Mesothelial cell of epicardium (in vitro differentiated cells): ENCODE measurements around the gene FOXE3. TPM values are rescaled to one million over a fixed set of nuclear protein-coding genes. Genes with fewer than 3 reads are reported as not detected.
"Not testable (repeated sequence)": the region's sequence is repeated elsewhere in the genome, so short reads cannot be mapped to it uniquely, and the experiment has no call there.

ENCODE experiments used
- DNase-seq, 2 experiments: peaks; one replicate each; pipeline ENCODE4 v3.0.0; 2021; ENCODE audit warnings: low spot score in 2 of 2; ENCODE audit not compliant: unreplicated experiment in 2 of 2
- H3K27ac Mint-ChIP-seq: 2 replicates; pipeline ENCODE4 v1.8.0; 2021; ENCODE audit warnings: mixed read lengths
- H3K27me3 Mint-ChIP-seq: 2 replicates; pipeline ENCODE4 v1.8.0; 2021; ENCODE audit warnings: low read depth, mixed read lengths
- H3K36me3 Mint-ChIP-seq: 2 replicates; pipeline ENCODE4 v1.8.0; 2021; ENCODE audit warnings: mixed read lengths
- H3K4me1 Mint-ChIP-seq: 2 replicates; pipeline ENCODE4 v1.8.0; 2021; ENCODE audit warnings: mixed read lengths
- H3K4me3 Mint-ChIP-seq: 2 replicates; pipeline ENCODE4 v1.8.0; 2021; ENCODE audit warnings: mild to moderate bottlenecking, moderate library complexity, mixed read lengths
- H3K9me3 Mint-ChIP-seq: 2 replicates; pipeline ENCODE4 v1.8.0; 2021; ENCODE audit warnings: mixed read lengths
- CTCF ChIP-seq: fragments of 200-600 bp; sonication (generic); IDR thresholded peaks from one replicate; pipeline ENCODE4 v1.5.0; 2021; ENCODE audit warnings: antibody characterized with exemption; ENCODE audit not compliant: unreplicated experiment
- total RNA-seq: library from RNA; stranded (reverse); gene quantifications from 3 replicates; pipeline ENCODE4 v1.2.1, GENCODE V29; 2021

The FOXE3 gene
- total RNA-seq, 1 donor from 2014 or later = not detected

- no peak for DNase-seq
- no peak overlapping the region for H3K4me3 Mint-ChIP-seq
- H3K36me3 Mint-ChIP-seq = no peaks in the 10 kb centered on the region
- no peaks in the 10 kb centered on the region for H3K9me3 Mint-ChIP-seq
- TF ChIP-seq CTCF = no peak
- H3K4me1 Mint-ChIP-seq = no peaks in the 10 kb centered on the region
- H3K27ac Mint-ChIP-seq = no peak overlapping the region
- H3K27me3 Mint-ChIP-seq = peaks cover 70% of the 10 kb centered on the region
Measured at GRCh38 chr1:47456250-47456649, 40.2 kb downstream of the FOXE3 start.

GRCh38 chr1:47457547-47457946, 41.5 kb downstream of the FOXE3 start:
- not testable (repeated sequence) for H3K36me3 Mint-ChIP-seq, H3K27ac Mint-ChIP-seq, DNase-seq, H3K9me3 Mint-ChIP-seq, H3K4me3 Mint-ChIP-seq, H3K4me1 Mint-ChIP-seq
- peaks cover 83% of the 10 kb centered on the region for H3K27me3 Mint-ChIP-seq

GRCh38 chr1:47459253-47459788, 43.2 kb downstream of the FOXE3 start:
- H3K27me3 Mint-ChIP-seq = peaks cover 91% of the 10 kb centered on the region
- H3K27ac Mint-ChIP-seq = no peak overlapping the region
- no peaks in the 10 kb centered on the region for H3K4me1 Mint-ChIP-seq
- DNase-seq = no peak
- H3K4me3 Mint-ChIP-seq = no peak overlapping the region
- H3K9me3 Mint-ChIP-seq = no peaks in the 10 kb centered on the region
- no peak for TF ChIP-seq CTCF
- H3K36me3 Mint-ChIP-seq = no peaks in the 10 kb centered on the region

- H3K27ac Mint-ChIP-seq = no peak overlapping the region
- DNase-seq = no peak
- H3K4me1 Mint-ChIP-seq = no peaks in the 10 kb centered on the region
- no peak for TF ChIP-seq CTCF
- H3K27me3 Mint-ChIP-seq = peaks cover 91% of the 10 kb centered on the region
- H3K9me3 Mint-ChIP-seq = no peaks in the 10 kb centered on the region
- H3K4me3 Mint-ChIP-seq = no peak overlapping the region
- no peaks in the 10 kb centered on the region for H3K36me3 Mint-ChIP-seq
Measured at GRCh38 chr1:47460040-47460439, 44.0 kb downstream of the FOXE3 start.

GRCh38 chr1:47460456-47460855, 44.4 kb downstream of the FOXE3 start:
- H3K9me3 Mint-ChIP-seq = no peaks in the 10 kb centered on the region
- H3K36me3 Mint-ChIP-seq = no peaks in the 10 kb centered on the region
- no peak overlapping the region for H3K27ac Mint-ChIP-seq
- no peaks in the 10 kb centered on the region for H3K4me1 Mint-ChIP-seq
- DNase-seq = no peak
- H3K27me3 Mint-ChIP-seq = peaks cover 89% of the 10 kb centered on the region
- no peak overlapping the region for H3K4me3 Mint-ChIP-seq
- no peak for TF ChIP-seq CTCF

GRCh38 chr1:47465605-47466004, 49.5 kb downstream of the FOXE3 start:
- Mint-ChIP-seq H3K4me1 (peaks cover 5% of the 10 kb centered on the region), H3K4me3 (no peak overlapping the region), H3K27me3 (peaks cover 57% of the 10 kb centered on the region), H3K9me3 (no peaks in the 10 kb centered on the region), H3K27ac (no peak overlapping the region), H3K36me3 (no peaks in the 10 kb centered on the region)
- TF ChIP-seq CTCF = no peak
- DNase-seq = no peak

Other genes with a start within 250 kb of the FOXE3 start
- gene PDZK1IP1, start 226.2 kb upstream of the FOXE3 start, total RNA-seq = not detected in 3 replicates
- 0.09 to 0.24 TPM in 2 of 3 replicates, not detected in the other for gene TAL1, start 184.1 kb upstream of the FOXE3 start, total RNA-seq
- gene STIL, start 102.1 kb upstream of the FOXE3 start, total RNA-seq = 10.2 to 12.4 TPM (median 12.3 TPM) in 3 replicates
- gene CMPK1, start 82.5 kb upstream of the FOXE3 start, total RNA-seq = 36.9 to 41.2 TPM (median 39.2 TPM) in 3 replicates
- 0.60 to 0.98 TPM (median 0.77 TPM) in 3 replicates for gene FOXD2, start 21.8 kb downstream of the FOXE3 start, total RNA-seq